Lower lobe of right lung (tissue), 2 donors: ENCODE measurements around the gene GPC3. TPM values are rescaled to one million over a fixed set of nuclear protein-coding genes. Genes with fewer than 3 reads are reported as not detected.

Experiments used
- ATAC-seq, 2 donors: fragments of 200-7000 bp; cut with Tn5 transposase; one replicate each; pipeline ENCODE4 v1.9.1; 2020 to 2022; ENCODE audit warnings: mild to moderate bottlenecking in 2 of 2, moderate library complexity in 2 of 2
- DNase-seq: peaks from one replicate; pipeline ENCODE4 v3.0.0-alpha.2; 2020
- H3K27ac ChIP-seq: fragments of 200-600 bp; one replicate; pipeline ENCODE4 v1.8.0; 2022
- H3K27me3 ChIP-seq: fragments of 200-600 bp; one replicate; pipeline ENCODE4 v1.8.0; 2022; ENCODE audit warnings: low read depth
- H3K36me3 ChIP-seq: fragments of 200-600 bp; one replicate; pipeline ENCODE4 v1.8.0; 2022; ENCODE audit warnings: mild to moderate bottlenecking
- H3K4me1 ChIP-seq: fragments of 200-600 bp; one replicate; pipeline ENCODE4 v1.8.0; 2022
- H3K4me3 ChIP-seq: fragments of 200-600 bp; one replicate; pipeline ENCODE4 v1.8.0; 2022; ENCODE audit warnings: mild to moderate bottlenecking
- H3K9me3 ChIP-seq: fragments of 200-600 bp; one replicate; pipeline ENCODE4 v1.8.0; 2022
- CTCF ChIP-seq: fragments of 200-600 bp; IDR thresholded peaks from one replicate; pipeline ENCODE4 v1.8.0; 2022; ENCODE audit warnings: antibody characterized with exemption, mild to moderate bottlenecking
- intact Hi-C: fragments of 100-400 bp; cut with DNase I; formaldehyde crosslinking; loops from one replicate; pipeline ENCODE4 v1.11.0; 2022
- total RNA-seq: library from RNA; stranded (reverse); fragmentation: NEBNext Ultra II Directional; extraction: Animal tissue kit (Norgen Biotek cat#: 25700); gene quantifications from one replicate; pipeline ENCODE4 v1.2.1, GENCODE V29; 2021
- donor health status: DM: no; HTN: yes; CAD: no; lungs with severe emphysema.

GPC3 gene
- total RNA-seq, 1 donor from 2014 or later: 50.2 TPM

- H3K4me3 ChIP-seq: no peak overlapping the region
- no peaks in the 10 kb centered on the region for H3K36me3 ChIP-seq
- DNase-seq (no peak), ATAC-seq (no peak)
- H3K27me3 ChIP-seq: no peaks in the 10 kb centered on the region
- TF ChIP-seq CTCF: no peak
- intact Hi-C loops: no loop called here
- H3K9me3 ChIP-seq: no peaks in the 10 kb centered on the region
- no peaks in the 10 kb centered on the region for H3K4me1 ChIP-seq
- H3K27ac ChIP-seq: no peak overlapping the region
Observed at GRCh38 chrX:133926099-133926498, 59.3 kb downstream of the GPC3 start.

GRCh38 chrX:133924548-133924947 lies 60.8 kb downstream of the GPC3 start:
- no peak for DNase-seq
- no peak for TF ChIP-seq CTCF
- H3K36me3 ChIP-seq: no peaks in the 10 kb centered on the region
- no peak for ATAC-seq
- H3K27ac ChIP-seq: no peak overlapping the region
- H3K27me3 ChIP-seq: no peaks in the 10 kb centered on the region
- no peaks in the 10 kb centered on the region for H3K4me1 ChIP-seq
- intact Hi-C loops: no loop called here
- no peaks in the 10 kb centered on the region for H3K9me3 ChIP-seq
- no peak overlapping the region for H3K4me3 ChIP-seq

DNA sequence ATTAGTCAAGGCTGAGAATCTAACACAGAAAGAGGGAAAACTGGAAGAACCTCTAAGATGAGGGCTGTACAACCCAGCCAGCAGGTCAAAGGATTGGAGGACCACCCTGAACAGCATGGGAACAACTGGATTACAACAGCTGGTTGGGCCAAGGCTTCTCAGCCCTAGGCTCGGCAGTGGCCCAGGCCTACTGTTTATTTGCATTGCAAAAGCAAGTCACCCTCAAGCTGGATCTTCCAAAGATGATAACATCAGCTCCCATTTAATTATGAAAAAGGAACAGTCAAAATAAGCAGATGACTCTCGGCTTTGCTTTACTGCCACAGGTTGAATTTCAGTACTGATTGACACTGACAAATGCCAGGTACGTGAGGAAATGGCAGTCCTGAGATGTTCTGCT lies 61.8 kb downstream of the GPC3 start:
- no peak for TF ChIP-seq CTCF
- Histone ChIP-seq H3K4me1 (no peaks in the 10 kb centered on the region), H3K27ac (no peak overlapping the region), H3K36me3 (no peaks in the 10 kb centered on the region), H3K9me3 (no peaks in the 10 kb centered on the region), H3K4me3 (no peak overlapping the region), H3K27me3 (no peaks in the 10 kb centered on the region)
- ATAC-seq (no peak), DNase-seq (no peak)
- intact Hi-C loops: no loop called here

DNA sequence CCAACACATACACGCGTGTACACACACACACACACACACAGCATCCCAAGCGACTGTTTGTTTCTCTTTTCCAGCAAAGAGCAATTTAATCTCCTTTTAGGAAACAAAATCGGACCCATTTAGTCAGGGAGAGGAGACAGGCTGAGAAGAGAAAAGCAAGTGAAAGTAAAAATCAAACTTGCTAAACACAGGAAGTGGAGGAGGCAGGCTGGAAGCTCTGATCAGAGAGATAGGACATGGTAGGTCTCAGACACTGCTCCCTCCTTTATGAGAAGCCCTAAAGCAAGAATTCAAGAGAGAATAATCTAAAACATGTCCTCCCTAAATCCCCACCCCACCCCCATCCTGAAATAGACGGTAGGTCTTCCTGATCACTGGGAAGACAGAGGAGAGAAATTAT lies 62.3 kb downstream of the GPC3 start:
- no peak for DNase-seq

DNA sequence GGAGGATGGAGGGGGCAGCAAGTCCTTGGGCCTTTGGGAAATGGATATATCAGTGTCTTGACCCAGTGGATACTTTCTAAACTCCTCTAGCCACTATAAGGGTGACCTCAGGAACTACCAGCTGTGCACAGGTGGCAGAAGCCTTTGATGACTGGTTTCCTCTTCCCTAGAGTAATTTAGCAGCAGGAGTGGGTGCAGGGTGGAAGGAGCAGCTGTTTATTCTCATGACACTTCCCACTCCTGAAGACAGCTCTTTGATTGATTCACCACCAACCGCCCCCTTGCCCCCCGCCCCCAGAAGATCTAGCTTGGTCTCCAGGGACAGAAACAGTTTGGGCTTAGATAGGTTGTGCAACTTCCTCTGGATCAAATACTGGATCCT lies 63.0 kb downstream of the GPC3 start:
- H3K27me3 ChIP-seq: no peaks in the 10 kb centered on the region
- no peaks in the 10 kb centered on the region for H3K4me1 ChIP-seq
- no peak for ATAC-seq
- H3K4me3 ChIP-seq: no peak overlapping the region
- no peak overlapping the region for H3K27ac ChIP-seq
- no peak for TF ChIP-seq CTCF
- H3K9me3 ChIP-seq: no peaks in the 10 kb centered on the region
- no peaks in the 10 kb centered on the region for H3K36me3 ChIP-seq
- intact Hi-C loops: no loop called here
- DNase-seq: no peak

More for the DNA sequence above, 62.3 kb downstream of the GPC3 start:
- Histone ChIP-seq H3K27ac (no peak overlapping the region), H3K9me3 (no peaks in the 10 kb centered on the region), H3K4me1 (no peaks in the 10 kb centered on the region), H3K36me3 (no peaks in the 10 kb centered on the region), H3K4me3 (no peak overlapping the region), H3K27me3 (no peaks in the 10 kb centered on the region)
- ATAC-seq: no peak
- TF ChIP-seq CTCF: no peak
- intact Hi-C loops: no loop called here
